Stimulated activated naive CD8-positive, alpha-beta T cell treated with anti-CD3 and anti-CD28 coated beads, Interleukin-15, Interleukin-2, amounts not matched to agents 100 ng/mL and 50 ng/mL, for 24 hours (primary cell): Measurements from ENCODE around the gene SERINC5.
"Not testable (repeated sequence)": the region's sequence is repeated elsewhere in the genome, so short reads cannot be mapped to it uniquely, and the experiment has no call there.

Source experiments
- H3K27ac Mint-ChIP-seq: one replicate; pipeline ENCODE4 v1.8.0; 2021; ENCODE audit warnings: mild to moderate bottlenecking, mixed read lengths
- H3K27me3 Mint-ChIP-seq: one replicate; pipeline ENCODE4 v1.8.0; 2021; ENCODE audit warnings: mixed read lengths
- H3K36me3 Mint-ChIP-seq: one replicate; pipeline ENCODE4 v1.8.0; 2021; ENCODE audit warnings: low read depth, mixed read lengths
- H3K4me1 Mint-ChIP-seq: one replicate; pipeline ENCODE4 v1.8.0; 2021; ENCODE audit warnings: low read depth, mixed read lengths
- H3K4me3 Mint-ChIP-seq: one replicate; pipeline ENCODE4 v1.8.0; 2021; ENCODE audit warnings: mild to moderate bottlenecking, mixed read lengths
- H3K9me3 Mint-ChIP-seq: one replicate; pipeline ENCODE4 v1.8.0; 2021; ENCODE audit warnings: mixed read lengths

Gene SERINC5

GRCh38 chr5:80161165-80161564 is 94.7 kb downstream of the SERINC5 start:
- Mint-ChIP-seq H3K36me3 (peaks cover 71% of the 10 kb centered on the region), H3K4me3 (no peak overlapping the region), H3K4me1 (peaks cover 45% of the 10 kb centered on the region), H3K9me3 (no peaks in the 10 kb centered on the region), H3K27ac (no peak overlapping the region), H3K27me3 (no peaks in the 10 kb centered on the region)

DNA sequence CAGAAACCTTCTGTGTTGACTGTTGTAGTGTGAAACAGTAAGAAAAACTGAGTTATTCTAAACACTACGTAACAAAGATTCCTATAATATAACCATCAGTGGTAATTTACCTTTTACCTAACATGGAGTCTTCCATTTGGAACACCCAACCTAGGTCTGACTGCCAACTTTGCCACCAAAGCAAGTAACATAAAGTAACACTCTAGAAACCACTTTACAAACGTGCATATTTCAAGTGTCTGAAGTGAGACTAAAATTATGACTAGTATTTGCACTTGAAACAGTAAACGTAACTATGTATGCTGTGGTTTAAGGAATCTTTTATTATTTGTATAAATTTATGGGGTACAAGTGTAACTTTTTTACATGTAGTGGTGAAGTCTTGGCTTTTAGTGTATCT is 95.6 kb downstream of the SERINC5 start:
- Mint-ChIP-seq H3K27ac (no peak overlapping the region), H3K9me3 (no peaks in the 10 kb centered on the region), H3K4me1 (peaks cover 38% of the 10 kb centered on the region), H3K4me3 (no peak overlapping the region), H3K27me3 (no peaks in the 10 kb centered on the region), H3K36me3 (peaks cover 68% of the 10 kb centered on the region)

DNA sequence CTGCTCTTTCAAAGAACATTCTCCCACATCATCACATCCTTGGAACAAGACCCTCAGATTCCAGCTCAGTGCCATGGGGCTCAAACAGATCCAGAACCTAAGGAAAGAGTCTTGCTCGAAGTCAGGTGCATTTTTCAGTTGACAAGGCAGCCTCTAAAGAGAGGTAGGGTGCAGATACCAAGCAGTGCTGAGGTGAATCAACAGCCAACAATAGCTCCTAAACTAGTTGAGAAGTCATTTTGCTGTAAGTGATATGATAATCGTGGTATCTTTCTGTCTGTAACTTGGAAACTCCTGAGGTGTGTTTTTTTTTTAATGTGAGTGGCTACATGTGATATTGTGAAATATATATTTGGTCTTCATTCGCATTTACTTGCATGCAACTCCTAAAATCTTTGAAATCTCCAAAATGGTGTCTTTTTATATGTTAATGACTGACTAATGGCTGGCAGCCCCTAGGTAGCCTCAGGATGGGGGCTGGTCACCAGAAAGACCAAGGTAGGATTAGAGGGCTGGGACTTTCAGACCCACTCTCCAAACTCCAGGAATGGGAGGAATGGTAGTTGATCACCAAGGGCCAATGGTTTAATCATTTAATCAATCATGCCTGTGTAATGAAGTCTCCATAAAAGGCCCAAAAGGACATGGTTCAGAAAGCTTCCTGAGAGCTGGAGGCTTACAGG is 96.6 kb downstream of the SERINC5 start:
- no peaks in the 10 kb centered on the region for H3K9me3 Mint-ChIP-seq
- no peaks in the 10 kb centered on the region for H3K27me3 Mint-ChIP-seq
- no peak overlapping the region for H3K4me3 Mint-ChIP-seq
- H3K4me1 Mint-ChIP-seq, result peaks cover 34% of the 10 kb centered on the region
- peak overlapping the region; percentile 64 for H3K27ac Mint-ChIP-seq
- peaks cover 68% of the 10 kb centered on the region for H3K36me3 Mint-ChIP-seq

GRCh38 chr5:80156156-80156555 is 99.7 kb downstream of the SERINC5 start:
- Mint-ChIP-seq H3K4me1 (peaks cover 55% of the 10 kb centered on the region), H3K9me3 (no peaks in the 10 kb centered on the region), H3K27me3 (no peaks in the 10 kb centered on the region), H3K4me3 (no peak overlapping the region), H3K36me3 (peaks cover 39% of the 10 kb centered on the region), H3K27ac (peak overlapping the region; percentile 72)

GRCh38 chr5:80154749-80155148 is 101.1 kb downstream of the SERINC5 start:
- no peak overlapping the region for H3K4me3 Mint-ChIP-seq
- peaks cover 48% of the 10 kb centered on the region for H3K36me3 Mint-ChIP-seq
- no peak overlapping the region for H3K27ac Mint-ChIP-seq
- H3K4me1 Mint-ChIP-seq, result peaks cover 63% of the 10 kb centered on the region
- H3K27me3 Mint-ChIP-seq, result no peaks in the 10 kb centered on the region
- H3K9me3 Mint-ChIP-seq, result no peaks in the 10 kb centered on the region

DNA sequence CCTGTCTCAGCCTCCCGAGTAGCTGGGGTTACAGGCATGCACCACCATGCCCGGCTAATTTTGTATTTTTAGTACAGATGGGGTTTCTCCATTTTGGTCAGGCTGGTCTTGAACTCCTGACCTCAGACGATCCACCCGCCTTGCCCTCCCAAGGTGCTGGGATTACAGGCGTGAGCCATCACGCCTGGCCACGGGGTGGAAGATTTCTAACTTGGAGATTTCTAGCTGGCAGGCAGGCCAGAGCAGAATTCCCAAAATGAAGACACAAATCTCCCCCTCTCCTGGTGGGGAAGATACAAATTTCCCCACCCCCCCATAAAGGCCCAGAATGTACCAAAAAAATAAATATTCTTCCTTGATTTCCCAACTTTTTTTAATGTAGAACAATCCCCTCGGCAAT is 101.6 kb downstream of the SERINC5 start:
- peaks cover 59% of the 10 kb centered on the region for H3K4me1 Mint-ChIP-seq
- H3K9me3 Mint-ChIP-seq, H3K27me3 Mint-ChIP-seq, H3K27ac Mint-ChIP-seq, H3K4me3 Mint-ChIP-seq: not testable (repeated sequence)
- H3K36me3 Mint-ChIP-seq, result peaks cover 48% of the 10 kb centered on the region

DNA sequence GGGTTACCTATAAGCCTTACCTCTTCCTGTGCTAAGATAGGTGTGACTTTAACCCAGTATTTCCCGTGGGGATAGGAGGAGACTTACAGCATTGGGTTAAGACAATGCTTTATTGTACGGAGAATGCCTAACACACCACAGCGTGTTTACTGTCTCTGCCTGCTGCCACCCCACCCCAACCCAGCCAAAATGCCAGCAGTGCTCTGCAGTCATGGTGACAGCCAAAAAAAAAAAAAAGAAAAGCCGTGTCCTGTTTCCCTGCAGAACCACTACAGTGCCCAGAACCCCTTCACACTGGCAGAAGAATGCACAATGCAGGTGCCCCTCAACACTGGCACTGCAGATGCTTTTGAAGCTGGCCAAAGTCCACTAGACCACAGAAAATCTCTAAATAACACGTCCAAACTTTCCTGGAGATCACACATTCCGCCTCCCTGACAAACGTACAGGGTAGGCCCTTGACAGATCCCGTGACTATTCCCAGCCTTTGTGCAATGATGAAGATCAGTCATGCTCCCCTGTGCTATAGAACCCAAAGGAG is 102.2 kb downstream of the SERINC5 start:
- Mint-ChIP-seq H3K4me3 (no peak overlapping the region), H3K27me3 (no peaks in the 10 kb centered on the region), H3K4me1 (peaks cover 56% of the 10 kb centered on the region), H3K27ac (peak overlapping the region; percentile 38), H3K36me3 (peaks cover 42% of the 10 kb centered on the region), H3K9me3 (no peaks in the 10 kb centered on the region)

DNA sequence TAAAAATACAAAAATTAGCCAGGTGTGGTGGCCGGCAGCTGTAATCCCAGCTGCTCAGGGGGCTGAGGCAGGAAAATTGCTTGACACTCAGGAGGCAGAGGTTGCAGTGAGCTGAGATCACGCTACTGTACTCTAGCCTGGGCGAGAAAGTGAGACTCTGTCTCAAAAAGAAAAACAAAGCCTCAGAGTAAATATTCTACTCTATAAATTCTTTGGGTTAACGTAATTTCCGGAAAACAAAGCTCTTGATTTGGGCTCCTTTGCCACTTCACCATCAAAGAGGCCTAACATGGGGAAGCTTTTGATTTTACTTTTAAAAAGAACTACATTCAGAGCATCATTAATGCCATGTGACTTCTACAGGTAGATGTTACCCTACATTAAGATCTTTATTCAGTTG is 103.1 kb downstream of the SERINC5 start:
- Mint-ChIP-seq H3K27me3 (no peaks in the 10 kb centered on the region), H3K4me3 (no peak overlapping the region), H3K9me3 (no peaks in the 10 kb centered on the region), H3K36me3 (peaks cover 38% of the 10 kb centered on the region), H3K27ac (peak overlapping the region; percentile 65), H3K4me1 (peaks cover 48% of the 10 kb centered on the region)

DNA sequence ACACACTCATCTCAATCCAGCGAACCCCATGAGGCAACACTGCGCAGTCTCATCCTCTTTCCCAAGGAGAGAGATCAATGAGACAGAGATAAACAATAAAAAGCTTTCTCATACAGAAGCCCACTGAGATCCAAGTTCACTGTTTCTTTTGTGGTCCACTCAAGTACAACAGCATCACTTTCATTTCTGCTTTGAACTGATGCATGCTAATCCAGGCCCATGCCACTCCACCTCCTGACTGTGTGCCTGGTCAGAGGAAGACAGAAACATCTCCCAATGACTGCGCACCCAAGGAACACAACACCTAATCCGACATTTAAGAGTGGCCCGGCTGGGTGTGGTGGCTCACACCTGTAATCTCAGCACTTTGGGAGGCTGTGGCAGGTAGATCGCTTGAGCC is 104.0 kb downstream of the SERINC5 start:
- Mint-ChIP-seq H3K27ac (peak overlapping the region; percentile 76), H3K36me3 (peaks cover 35% of the 10 kb centered on the region), H3K4me1 (peaks cover 45% of the 10 kb centered on the region), H3K4me3 (no peak overlapping the region), H3K27me3 (no peaks in the 10 kb centered on the region), H3K9me3 (no peaks in the 10 kb centered on the region)

DNA sequence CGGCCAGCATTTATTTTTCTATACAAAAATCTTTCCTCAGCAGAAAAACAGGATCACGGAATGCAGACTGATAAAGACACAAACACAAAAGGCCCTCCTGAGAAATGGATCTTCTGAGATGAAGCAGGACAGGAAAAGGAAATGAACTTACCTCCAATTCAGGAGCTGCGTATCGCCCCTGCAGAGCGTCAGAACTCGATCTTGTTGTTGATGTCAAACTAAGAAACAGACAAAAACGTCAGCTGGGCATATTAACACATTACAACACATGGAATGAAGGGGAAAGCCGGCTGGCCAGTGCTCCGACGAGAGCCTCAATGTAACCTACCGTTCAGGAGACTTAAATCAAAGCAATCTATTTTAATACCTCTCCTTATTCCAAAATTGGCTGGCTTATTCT is 105.1 kb downstream of the SERINC5 start:
- Mint-ChIP-seq H3K4me1 (peaks cover 45% of the 10 kb centered on the region), H3K27ac (peak overlapping the region; percentile 22), H3K27me3 (no peaks in the 10 kb centered on the region), H3K9me3 (no peaks in the 10 kb centered on the region), H3K4me3 (no peak overlapping the region), H3K36me3 (peaks cover 35% of the 10 kb centered on the region)

DNA sequence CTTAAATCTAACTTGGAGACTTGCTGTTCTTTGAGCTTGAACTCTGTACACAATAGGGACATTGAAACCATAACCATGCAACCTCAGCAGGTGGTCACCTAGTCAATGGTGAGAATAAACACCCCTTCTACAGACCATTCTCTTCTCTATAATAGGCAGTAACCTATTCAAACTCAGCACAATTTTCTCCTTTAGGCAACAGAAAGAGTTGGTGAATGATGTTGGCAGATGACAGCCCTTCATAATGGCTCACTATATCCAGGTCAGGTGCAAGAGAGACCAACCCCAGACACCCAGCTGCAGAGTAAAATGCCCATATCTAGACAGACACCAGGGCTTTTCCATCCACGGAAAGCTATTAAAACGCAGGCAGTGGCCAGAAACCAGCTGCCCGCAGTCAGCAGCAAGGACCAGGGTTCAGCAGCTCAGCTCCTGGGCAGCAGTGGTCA is 106.7 kb downstream of the SERINC5 start:
- H3K36me3 Mint-ChIP-seq, result peaks cover 35% of the 10 kb centered on the region

GRCh38 chr5:80147119-80147815 is 108.6 kb downstream of the SERINC5 start:
- H3K4me1 Mint-ChIP-seq, result peaks cover 37% of the 10 kb centered on the region
- H3K4me3 Mint-ChIP-seq, result no peak overlapping the region
- H3K27ac Mint-ChIP-seq, result no peak overlapping the region
- H3K27me3 Mint-ChIP-seq, result no peaks in the 10 kb centered on the region
- H3K9me3 Mint-ChIP-seq, result no peaks in the 10 kb centered on the region
- H3K36me3 Mint-ChIP-seq, result peaks cover 44% of the 10 kb centered on the region

More for the DNA sequence above, 106.7 kb downstream of the SERINC5 start:
- Mint-ChIP-seq H3K4me1 (peaks cover 45% of the 10 kb centered on the region), H3K27ac (no peak overlapping the region), H3K4me3 (no peak overlapping the region), H3K9me3 (no peaks in the 10 kb centered on the region), H3K27me3 (no peaks in the 10 kb centered on the region)

- no peaks in the 10 kb centered on the region for H3K9me3 Mint-ChIP-seq
- H3K27ac Mint-ChIP-seq, result no peak overlapping the region
- no peak overlapping the region for H3K4me3 Mint-ChIP-seq
- H3K27me3 Mint-ChIP-seq, result no peaks in the 10 kb centered on the region
- peaks cover 43% of the 10 kb centered on the region for H3K36me3 Mint-ChIP-seq
- peaks cover 37% of the 10 kb centered on the region for H3K4me1 Mint-ChIP-seq
These were observed 109.8 kb downstream of the SERINC5 start for GRCh38 chr5:80146046-80146445.

DNA sequence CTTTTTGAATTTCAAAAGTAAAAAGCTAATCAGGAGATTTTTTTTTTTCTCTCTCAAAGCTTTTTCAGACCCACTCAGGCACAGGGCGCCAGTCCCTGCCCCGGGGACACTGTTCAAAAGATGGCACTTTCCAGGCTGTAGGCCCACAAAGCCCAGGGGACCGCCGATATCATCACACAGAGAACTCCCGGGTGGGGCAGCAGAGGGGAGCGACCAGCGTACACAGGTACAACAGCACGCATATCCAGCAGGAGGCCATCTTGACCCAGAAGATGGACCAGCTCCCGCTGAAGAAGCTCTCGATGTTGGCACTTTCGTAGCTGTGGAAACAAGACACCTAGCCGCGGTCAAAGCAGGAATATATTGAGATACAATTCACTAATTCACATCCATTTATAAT is 112.4 kb downstream of the SERINC5 start:
- Mint-ChIP-seq H3K27ac (no peak overlapping the region), H3K36me3 (peaks cover 30% of the 10 kb centered on the region), H3K4me3 (no peak overlapping the region), H3K27me3 (no peaks in the 10 kb centered on the region), H3K9me3 (no peaks in the 10 kb centered on the region), H3K4me1 (peaks cover 47% of the 10 kb centered on the region)

DNA sequence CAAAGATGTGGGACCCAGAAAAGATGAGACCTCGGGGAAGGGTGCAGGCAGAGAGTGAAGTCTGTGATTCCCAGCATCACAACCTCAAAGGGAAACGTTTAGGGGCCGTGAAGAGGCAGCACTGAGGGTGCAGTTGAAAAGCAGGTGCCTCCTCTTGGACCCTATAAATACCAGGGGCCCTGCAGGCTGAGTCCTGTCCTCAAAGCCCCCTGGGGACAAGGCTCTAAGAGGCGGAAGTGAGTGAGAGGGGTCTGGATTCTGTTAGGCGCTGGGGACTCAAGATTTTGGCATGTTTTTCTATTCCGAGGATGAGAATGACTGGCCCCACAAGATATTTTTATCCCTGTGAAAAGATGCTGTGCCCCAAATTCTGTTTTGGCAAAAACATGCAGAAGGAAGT is 112.9 kb downstream of the SERINC5 start:
- Mint-ChIP-seq H3K36me3 (peaks cover 31% of the 10 kb centered on the region), H3K27ac (peak overlapping the region; percentile 29), H3K4me1 (peaks cover 50% of the 10 kb centered on the region), H3K4me3 (no peak overlapping the region), H3K27me3 (no peaks in the 10 kb centered on the region), H3K9me3 (no peaks in the 10 kb centered on the region)
